ENCODE data around the gene SLC43A3.
"Not testable (repeated sequence)": the region's sequence is repeated elsewhere in the genome, so short reads cannot be mapped to it uniquely, and the experiment has no call there.

The SLC43A3 gene

DNA sequence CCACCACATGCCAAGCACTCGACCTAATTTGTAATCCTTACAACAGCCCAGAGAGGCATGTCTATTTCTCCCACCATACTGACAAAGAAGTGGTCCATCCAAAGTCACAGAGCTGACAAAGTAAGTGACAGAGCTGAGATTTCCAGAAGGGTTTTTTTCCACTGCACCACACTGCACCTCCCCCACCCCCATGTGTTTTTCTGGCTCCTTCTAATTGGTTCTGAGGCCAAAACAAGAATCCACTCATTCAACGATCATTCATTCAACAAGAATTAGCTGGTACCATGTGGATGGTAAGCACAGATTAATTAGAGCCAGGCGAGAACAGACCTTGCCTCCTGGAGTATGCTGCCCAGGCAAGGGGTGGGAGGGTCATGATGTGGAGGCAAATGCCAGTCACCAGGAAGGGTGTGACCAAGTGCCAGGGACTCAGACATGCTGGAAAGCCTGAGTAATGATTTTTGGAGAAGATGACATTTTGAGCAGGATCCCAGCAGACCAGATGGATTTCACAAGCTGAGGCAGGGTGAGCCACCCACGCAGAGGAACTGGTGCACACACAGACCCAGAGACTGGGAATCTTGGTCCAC lies 21.6 kb downstream of the SLC43A3 start:
- no peak for DNase-seq (ENCODE audit: low read depth)

GRCh38 chr11:57403802-57404147 lies 23.1 kb downstream of the SLC43A3 start:
- no peak for DNase-seq (ENCODE audit: low read depth)

- not testable (repeated sequence) for DNase-seq (ENCODE audit: low read depth)
Measured at GRCh38 chr11:57403003-57403801, 23.7 kb downstream of the SLC43A3 start.

GRCh38 chr11:57402188-57403002 lies 24.5 kb downstream of the SLC43A3 start:
- no peak for DNase-seq (ENCODE audit: low read depth)

- no peak for DNase-seq (ENCODE audit: low read depth)
Measured at GRCh38 chr11:57399972-57400578, 26.8 kb downstream of the SLC43A3 start.

- DNase-seq (ENCODE audit: low read depth): no peak
Measured at GRCh38 chr11:57399221-57399620, 27.7 kb downstream of the SLC43A3 start.

DNA sequence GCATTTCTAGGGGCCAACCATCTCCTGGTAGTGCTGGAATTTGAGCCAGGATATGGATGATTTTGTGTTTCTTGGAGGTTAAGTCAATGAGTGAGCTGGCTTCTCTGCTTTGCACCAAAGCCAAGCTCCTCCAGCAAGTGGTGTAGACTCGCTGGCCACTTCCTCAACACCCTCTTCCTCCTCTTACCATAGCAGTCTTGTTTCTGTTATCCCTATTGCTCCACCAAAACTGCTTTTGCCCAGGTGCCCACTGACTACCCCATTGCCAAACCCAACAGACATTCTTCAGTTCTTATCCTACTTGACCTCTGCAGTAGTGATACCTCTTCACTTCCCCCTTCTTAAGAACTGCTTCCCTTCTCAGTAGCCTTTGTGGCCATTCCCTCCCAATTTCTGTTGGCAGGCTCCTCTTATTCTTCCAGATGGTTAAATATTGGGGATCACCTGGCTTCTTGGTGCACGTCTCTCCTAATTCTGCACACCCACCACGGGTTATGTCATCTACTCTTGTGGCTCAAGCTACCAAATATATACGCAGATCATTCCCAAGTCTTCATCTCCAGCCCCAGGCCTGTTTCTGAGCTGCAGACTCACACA lies 29.4 kb downstream of the SLC43A3 start:
- DNase-seq (ENCODE audit: low read depth): no peak

- no peak for DNase-seq (ENCODE audit: low read depth)
Measured at GRCh38 chr11:57396744-57397143, 30.2 kb downstream of the SLC43A3 start.

- DNase-seq (ENCODE audit: low read depth): no peak
Measured at GRCh38 chr11:57395905-57396623, 30.9 kb downstream of the SLC43A3 start.

DNA sequence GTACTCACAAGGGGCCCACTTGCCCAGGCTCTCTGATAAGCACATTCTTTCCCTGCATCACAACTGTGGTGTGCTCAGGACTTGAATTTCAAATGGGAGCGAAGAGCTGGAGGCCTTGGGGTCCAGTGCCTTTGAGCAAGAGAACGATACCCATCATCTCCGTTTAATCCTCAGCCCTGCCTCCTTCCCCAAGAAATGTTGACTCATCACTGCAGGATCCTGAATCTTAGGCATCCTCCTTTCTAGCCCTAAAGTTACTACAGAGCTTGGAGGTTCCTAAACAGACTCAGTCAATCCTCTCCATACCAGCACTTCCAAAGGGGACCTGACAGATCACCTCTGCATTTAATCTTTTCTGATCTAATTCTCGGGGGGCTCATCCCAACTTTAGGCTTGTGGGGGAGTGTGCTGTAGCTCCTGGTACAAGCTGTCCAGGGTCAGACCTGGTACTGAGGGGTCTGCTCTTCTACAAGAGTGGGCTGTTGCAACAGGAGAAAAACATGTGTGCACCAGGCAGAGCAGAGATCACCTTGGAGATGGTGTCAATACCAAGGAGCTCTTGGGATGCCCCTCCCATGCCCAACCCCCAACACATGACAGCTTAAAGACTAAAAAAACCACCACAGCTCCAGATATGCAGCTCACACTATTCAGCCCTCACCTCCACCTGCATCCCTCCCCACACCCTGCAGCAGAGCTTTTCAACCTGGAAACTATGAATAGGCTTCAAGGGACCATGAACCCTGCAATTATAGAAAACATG lies 32.5 kb downstream of the SLC43A3 start:
- DNase-seq (ENCODE audit: low read depth): no peak

DNA sequence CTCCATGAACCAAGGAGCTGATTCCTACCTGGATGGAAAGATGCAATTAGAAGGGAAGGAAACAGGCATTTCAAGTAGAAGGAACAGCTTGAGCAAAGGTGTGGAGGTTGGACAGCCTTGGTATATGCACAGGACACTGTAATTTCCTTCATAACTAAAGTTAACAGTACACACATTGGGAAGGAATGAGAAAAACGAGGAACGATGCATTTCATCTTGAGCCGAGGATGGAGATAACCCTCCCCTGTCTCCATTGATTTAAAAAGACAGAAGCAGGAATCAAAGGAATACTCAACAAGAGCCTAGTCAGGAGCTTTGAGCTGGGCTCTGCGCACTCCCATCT lies 34.2 kb downstream of the SLC43A3 start:
- no peak for DNase-seq (ENCODE audit: low read depth)

DNA sequence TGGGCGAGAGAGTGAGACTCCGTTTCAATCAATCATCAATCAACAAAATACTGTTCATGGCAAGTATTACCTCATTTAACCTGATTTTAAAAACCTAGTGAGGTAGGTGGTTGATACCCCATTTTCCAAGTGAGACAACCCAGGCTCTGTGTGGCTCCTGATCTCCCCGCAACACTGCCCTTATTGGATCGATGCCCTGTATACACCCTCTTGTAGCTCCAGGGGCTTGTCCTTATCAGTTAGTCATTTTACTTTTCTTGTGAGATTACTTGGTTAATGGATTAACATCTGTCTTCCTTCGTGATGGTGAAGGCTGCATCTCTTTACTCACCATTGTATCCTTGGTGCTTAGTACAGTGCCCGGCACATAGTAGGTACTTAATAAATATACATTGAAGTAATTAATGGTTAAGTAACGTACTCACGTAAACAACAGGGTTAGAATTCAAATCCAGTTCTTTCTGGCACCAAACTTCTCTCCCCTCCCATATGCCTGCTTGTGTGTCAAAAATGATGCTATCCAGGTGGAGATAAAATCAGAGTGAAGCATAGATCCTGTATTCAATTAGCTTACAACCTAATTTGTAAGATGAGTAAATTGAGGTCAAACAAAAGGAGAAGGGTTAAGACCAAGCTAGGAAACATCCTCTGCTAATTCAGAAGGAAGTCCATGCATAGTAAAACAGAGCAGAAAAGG lies 34.7 kb downstream of the SLC43A3 start:
- no peak for DNase-seq (ENCODE audit: low read depth)

DNA sequence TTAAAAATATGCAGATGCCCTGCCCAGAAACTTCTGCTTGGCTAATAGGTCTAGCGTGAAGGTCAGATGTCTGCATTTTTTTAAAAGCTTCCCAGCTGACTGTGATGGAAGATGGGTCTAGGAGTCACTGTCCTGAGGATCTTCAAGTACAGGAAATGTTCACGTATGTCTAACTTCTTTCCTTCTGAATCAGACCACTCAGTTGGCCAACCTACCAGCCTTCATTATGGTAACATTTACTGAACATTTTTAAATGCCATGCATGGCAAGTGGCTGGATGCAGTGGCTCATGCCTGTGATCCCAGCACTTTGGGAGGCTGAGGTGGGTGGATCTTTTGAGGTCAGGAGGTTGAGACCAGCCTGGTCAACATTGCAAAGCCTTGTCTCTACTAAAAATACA lies 35.4 kb downstream of the SLC43A3 start:
- no peak for DNase-seq (ENCODE audit: low read depth)

- DNase-seq (ENCODE audit: low read depth): no peak
Measured at GRCh38 chr11:57391111-57391510, 35.8 kb downstream of the SLC43A3 start.

GRCh38 chr11:57390535-57390934 lies 36.4 kb downstream of the SLC43A3 start, which contains the start of gene PRG2:
TSS of gene PRG2 (minus strand) at chr11:57390650. CDS start at chr11:57389944, 706 bp downstream.
- no peak for DNase-seq (ENCODE audit: low read depth)

- no peak for DNase-seq (ENCODE audit: low read depth)
Measured at GRCh38 chr11:57387289-57388030, 39.5 kb downstream of the SLC43A3 start.

DNA sequence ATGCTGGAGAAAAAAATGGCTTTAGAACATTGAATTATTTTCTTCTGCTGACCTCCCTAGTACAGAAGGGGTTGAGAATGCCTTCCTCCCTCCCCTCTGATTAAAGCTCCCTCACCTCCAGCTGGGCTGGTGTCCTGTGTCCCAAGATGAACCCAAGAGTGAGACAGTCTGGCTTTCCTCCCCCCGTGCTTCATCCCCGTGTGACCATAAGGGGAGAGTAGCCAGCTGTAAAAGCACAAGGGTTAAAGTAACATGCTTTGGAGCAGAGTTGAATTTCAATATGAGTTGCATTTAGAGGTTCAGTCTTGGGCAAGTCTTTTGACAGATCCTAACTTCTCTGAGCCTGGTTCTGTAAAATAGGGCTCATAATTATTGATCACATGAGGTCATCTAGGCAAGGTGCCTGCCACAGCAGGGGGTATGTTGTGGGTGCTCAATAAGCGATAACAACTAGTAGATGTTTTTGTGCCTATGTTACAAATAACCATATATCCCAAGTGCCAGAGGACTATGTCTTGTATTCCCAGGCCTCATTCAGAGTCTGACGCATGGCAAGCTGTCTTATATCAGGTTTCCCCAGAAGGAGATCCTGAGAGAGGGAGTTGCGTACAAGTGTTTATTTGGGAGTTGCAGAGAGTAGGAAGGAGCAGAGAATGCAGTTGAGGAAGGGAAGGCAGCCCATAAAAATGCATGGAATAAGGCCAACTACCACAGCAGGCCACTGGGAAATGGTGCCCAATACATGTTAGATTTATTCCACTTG lies 40.6 kb downstream of the SLC43A3 start:
- no peak for DNase-seq (ENCODE audit: low read depth)

DNA sequence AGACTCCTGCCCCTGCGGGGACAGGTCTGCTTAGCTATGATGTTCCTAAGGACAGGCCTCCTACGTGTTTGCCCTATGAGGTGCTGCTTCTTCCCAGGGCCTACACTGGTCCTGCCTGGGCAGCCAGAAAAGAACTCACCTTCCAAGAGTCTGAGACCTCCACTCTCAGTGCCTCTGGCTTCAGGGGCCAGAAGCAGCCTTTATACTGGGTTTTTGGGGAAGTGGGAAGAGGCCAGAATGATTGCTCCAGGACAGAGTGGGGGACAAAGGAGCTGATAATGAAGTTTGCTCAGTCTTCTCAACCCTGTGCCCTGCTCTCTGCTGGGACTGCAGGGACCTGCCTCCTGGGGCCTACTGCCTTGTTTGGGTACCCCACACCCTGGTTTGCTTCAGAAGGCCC lies 45.9 kb downstream of the SLC43A3 start, which contains the start of gene PRG3:
Gene PRG3 (minus strand): TSS at position 176 of the 400 bp plus-strand sequence. CDS start 442 bp downstream, outside the sequence.
- DNase-seq (ENCODE audit: low read depth): no peak
